GM23338 (cell line): ENCODE data around the gene PVR.
"Not testable (repeated sequence)": the region's sequence is repeated elsewhere in the genome, so short reads cannot be mapped to it uniquely, and the experiment has no call there.

Experiments
- CREB1 ChIP-seq: fragments of 250-450 bp; sonication (Bioruptor Pico); IDR thresholded peaks from 2 replicates; pipeline ENCODE4 v1.5.0; 2020; ENCODE audit warnings: low read depth, mild to moderate bottlenecking, moderate library complexity
- CTCF ChIP-seq, 2 experiments: fragments of 200-600 bp in 1 of 2; sonication (generic) in 1 of 2; conservative IDR thresholded peaks; 2 replicates each; pipeline versions ENCODE4 v1.5.1 to v1.6.1; 2016 to 2017; ENCODE audit warnings: antibody characterized with exemption in 2 of 2, low read depth in 2 of 2, mild to moderate bottlenecking in 2 of 2, moderate library complexity in 1 of 2
- EZH2 ChIP-seq: fragments of 200-600 bp; sonication (generic); IDR thresholded peaks from one replicate; pipeline ENCODE4 v1.8.0; 2017; ENCODE audit warnings: antibody characterized with exemption, mild to moderate bottlenecking, low read depth; ENCODE audit not compliant: unreplicated experiment
- EZH2phosphoT487 ChIP-seq: fragments of 200-600 bp; sonication (generic); IDR thresholded peaks from one replicate; pipeline ENCODE4 v1.8.1; 2018; ENCODE audit warnings: antibody characterized with exemption; ENCODE audit not compliant: unreplicated experiment
- JUNB ChIP-seq: IDR thresholded peaks from one replicate; pipeline ENCODE4 v1.6.1; 2016; ENCODE audit warnings: antibody characterized with exemption; ENCODE audit not compliant: unreplicated experiment
- NANOG ChIP-seq: IDR thresholded peaks from 2 replicates; pipeline ENCODE4 v1.6.1; 2016; ENCODE audit warnings: antibody characterized with exemption, borderline replicate concordance
- POLR2AphosphoS5 ChIP-seq: IDR thresholded peaks from 2 replicates; pipeline ENCODE4 v1.6.1; 2016; ENCODE audit warnings: antibody characterized with exemption, low read depth
- REST ChIP-seq: IDR thresholded peaks from one replicate; pipeline ENCODE4 v1.6.1; 2018; ENCODE audit warnings: antibody characterized with exemption; ENCODE audit not compliant: unreplicated experiment
- STAT1 ChIP-seq: IDR thresholded peaks from one replicate; pipeline ENCODE4 v1.6.1; 2016; ENCODE audit warnings: antibody characterized with exemption; ENCODE audit not compliant: unreplicated experiment
- ZNF331 ChIP-seq: fragments of 250-450 bp; sonication (Bioruptor Pico); IDR thresholded peaks from 2 replicates; pipeline ENCODE4 v1.5.0; 2020; ENCODE audit warnings: low read depth, mild to moderate bottlenecking, moderate library complexity
- TF ChIP-seq, protein P1 (sequence below): fragments of 250-450 bp; sonication (Bioruptor Pico); IDR thresholded peaks from 2 replicates; pipeline ENCODE4 v1.5.0; 2020; ENCODE audit warnings: mild to moderate bottlenecking, moderate library complexity
- TF ChIP-seq, protein P2 (sequence below): IDR thresholded peaks from 2 replicates; pipeline ENCODE4 v1.6.1; 2016; ENCODE audit warnings: antibody characterized with exemption

DNA sequence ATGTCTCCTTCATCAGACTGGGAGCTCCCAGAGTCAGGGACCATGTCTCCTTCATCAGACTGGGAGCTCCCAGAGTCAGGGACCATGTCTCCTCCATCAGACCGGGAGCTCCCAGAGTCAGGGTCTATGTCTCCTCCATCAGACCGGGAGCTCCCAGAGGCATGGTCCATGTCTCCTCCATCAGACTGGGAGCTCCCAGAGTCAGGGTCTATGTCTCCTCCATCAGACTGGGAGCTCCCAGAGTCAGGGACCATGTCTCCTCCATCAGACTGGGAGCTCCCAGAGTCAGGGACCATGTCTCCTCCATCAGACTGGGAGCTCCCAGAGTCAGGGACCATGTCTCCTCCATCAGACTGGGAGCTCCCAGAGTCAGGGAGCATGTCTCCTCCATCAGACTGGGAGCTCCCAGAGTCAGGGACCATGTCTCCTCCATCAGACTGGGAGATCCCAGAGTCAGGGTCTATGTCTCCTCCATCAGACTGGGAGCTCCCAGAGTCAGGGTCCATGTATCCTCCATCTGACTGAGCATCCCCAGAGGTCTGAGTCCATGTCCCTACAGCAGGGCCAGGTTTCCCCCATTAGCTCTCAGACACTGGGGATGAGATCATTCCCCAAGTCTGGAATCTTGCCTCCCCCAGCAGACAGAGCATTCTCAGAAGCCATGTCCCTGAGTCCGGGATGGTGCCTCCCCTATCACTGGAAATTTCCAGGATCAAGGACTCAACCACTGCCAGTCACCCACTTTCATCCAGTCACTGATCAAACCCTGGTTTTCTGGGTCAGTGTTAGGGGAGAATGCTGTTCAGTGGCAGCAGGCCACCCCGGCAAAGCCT lies 65.9 kb downstream of the PVR start:
- not testable (repeated sequence) for TF ChIP-seq EZH2; CREB1; CTCF (conservative IDR thresholded peaks at IDR 0.05; ENCODE audit: low read depth in 2 of 2); POLR2AphosphoS5; REST; STAT1; EZH2phosphoT487; JUNB; ZNF331 (CRISPR knock-in tag); NANOG
- TF ChIP-seq, protein P1, sequence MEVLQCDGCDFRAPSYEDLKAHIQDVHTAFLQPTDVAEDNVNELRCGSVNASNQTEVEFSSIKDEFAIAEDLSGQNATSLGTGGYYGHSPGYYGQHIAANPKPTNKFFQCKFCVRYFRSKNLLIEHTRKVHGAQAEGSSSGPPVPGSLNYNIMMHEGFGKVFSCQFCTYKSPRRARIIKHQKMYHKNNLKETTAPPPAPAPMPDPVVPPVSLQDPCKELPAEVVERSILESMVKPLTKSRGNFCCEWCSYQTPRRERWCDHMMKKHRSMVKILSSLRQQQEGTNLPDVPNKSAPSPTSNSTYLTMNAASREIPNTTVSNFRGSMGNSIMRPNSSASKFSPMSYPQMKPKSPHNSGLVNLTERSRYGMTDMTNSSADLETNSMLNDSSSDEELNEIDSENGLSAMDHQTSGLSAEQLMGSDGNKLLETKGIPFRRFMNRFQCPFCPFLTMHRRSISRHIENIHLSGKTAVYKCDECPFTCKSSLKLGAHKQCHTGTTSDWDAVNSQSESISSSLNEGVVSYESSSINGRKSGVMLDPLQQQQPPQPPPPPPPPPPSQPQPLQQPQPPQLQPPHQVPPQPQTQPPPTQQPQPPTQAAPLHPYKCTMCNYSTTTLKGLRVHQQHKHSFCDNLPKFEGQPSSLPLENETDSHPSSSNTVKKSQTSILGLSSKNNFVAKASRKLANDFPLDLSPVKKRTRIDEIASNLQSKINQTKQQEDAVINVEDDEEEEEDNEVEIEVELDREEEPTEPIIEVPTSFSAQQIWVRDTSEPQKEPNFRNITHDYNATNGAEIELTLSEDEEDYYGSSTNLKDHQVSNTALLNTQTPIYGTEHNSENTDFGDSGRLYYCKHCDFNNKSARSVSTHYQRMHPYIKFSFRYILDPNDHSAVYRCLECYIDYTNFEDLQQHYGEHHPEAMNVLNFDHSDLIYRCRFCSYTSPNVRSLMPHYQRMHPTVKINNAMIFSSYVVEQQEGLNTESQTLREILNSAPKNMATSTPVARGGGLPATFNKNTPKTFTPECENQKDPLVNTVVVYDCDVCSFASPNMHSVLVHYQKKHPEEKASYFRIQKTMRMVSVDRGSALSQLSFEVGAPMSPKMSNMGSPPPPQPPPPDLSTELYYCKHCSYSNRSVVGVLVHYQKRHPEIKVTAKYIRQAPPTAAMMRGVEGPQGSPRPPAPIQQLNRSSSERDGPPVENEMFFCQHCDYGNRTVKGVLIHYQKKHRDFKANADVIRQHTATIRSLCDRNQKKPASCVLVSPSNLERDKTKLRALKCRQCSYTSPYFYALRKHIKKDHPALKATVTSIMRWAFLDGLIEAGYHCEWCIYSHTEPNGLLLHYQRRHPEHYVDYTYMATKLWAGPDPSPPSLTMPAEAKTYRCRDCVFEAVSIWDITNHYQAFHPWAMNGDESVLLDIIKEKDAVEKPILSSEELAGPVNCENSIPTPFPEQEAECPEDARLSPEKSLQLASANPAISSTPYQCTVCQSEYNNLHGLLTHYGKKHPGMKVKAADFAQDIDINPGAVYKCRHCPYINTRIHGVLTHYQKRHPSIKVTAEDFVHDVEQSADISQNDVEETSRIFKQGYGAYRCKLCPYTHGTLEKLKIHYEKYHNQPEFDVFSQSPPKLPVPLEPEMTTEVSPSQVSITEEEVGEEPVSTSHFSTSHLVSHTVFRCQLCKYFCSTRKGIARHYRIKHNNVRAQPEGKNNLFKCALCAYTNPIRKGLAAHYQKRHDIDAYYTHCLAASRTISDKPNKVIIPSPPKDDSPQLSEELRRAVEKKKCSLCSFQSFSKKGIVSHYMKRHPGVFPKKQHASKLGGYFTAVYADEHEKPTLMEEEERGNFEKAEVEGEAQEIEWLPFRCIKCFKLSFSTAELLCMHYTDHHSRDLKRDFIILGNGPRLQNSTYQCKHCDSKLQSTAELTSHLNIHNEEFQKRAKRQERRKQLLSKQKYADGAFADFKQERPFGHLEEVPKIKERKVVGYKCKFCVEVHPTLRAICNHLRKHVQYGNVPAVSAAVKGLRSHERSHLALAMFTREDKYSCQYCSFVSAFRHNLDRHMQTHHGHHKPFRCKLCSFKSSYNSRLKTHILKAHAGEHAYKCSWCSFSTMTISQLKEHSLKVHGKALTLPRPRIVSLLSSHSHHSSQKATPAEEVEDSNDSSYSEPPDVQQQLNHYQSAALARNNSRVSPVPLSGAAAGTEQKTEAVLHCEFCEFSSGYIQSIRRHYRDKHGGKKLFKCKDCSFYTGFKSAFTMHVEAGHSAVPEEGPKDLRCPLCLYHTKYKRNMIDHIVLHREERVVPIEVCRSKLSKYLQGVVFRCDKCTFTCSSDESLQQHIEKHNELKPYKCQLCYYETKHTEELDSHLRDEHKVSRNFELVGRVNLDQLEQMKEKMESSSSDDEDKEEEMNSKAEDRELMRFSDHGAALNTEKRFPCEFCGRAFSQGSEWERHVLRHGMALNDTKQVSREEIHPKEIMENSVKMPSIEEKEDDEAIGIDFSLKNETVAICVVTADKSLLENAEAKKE (CRISPR knock-in tag) = not testable (repeated sequence)
- TF ChIP-seq, protein P2, sequence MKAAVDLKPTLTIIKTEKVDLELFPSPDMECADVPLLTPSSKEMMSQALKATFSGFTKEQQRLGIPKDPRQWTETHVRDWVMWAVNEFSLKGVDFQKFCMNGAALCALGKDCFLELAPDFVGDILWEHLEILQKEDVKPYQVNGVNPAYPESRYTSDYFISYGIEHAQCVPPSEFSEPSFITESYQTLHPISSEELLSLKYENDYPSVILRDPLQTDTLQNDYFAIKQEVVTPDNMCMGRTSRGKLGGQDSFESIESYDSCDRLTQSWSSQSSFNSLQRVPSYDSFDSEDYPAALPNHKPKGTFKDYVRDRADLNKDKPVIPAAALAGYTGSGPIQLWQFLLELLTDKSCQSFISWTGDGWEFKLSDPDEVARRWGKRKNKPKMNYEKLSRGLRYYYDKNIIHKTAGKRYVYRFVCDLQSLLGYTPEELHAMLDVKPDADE = not testable (repeated sequence)
